ENCODE measurements around the gene NALCN. TPM values are rescaled to one million over a fixed set of nuclear protein-coding genes. Genes with fewer than 3 reads are reported as not detected.

Gene NALCN
- total and polyA plus RNA-seq, 2 of the 8 experiments (the other 6 are each of a cell fraction or from before 2014, with no cell fraction given): 0.26 to 0.54 TPM

DNA sequence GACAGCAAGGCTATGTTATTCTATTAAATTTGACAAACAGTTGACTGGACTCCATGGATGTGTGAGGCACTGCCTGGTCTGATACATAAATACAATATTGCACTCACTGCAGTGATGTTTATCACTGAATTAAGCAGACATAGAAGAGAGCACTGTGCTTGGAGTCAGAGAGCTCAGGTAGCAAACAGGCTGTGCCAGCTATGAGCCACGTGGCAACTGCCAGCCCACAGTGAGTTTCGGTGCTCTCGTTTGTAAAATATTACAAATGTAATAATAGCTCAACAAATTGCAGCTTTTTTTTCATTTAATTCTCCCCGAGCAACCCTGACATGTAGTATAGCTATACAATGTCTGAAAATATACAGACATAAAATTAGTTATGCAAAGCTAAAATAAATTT, 237.3 kb downstream of the NALCN start:
- no peak for FAIRE-seq
- Histone ChIP-seq H3K18ac (ENCODE audit: extremely low read depth, low read length) (no peak overlapping the region), H3K79me2 (ENCODE audit: control insufficient read depth in 1 of 2, insufficient read depth in 2 of 2, low read length in 2 of 2) (no peaks in the 10 kb centered on the region), H3K14ac (ENCODE audit: insufficient read length) (no peak overlapping the region), H3K4me1 (replicated peaks in 1 of 4; ENCODE audit: control insufficient read depth in 3 of 4, insufficient read depth in 4 of 4, low read length in 3 of 4) (no peaks in the 10 kb centered on the region), H4K8ac (ENCODE audit: extremely low read depth, insufficient read depth, low read length) (no peak overlapping the region), H3K4me3 (ENCODE audit: extremely low read depth in 1 of 4, insufficient read depth in 2 of 4, low read depth in 3 of 4, low read length in 4 of 4) (no peak overlapping the region), H3K9me3 (ENCODE audit: insufficient read depth in 2 of 2, low read depth in 1 of 2, low read length in 1 of 2) (no peaks in the 10 kb centered on the region), H4K20me1 (replicated peaks in 1 of 2; ENCODE audit: control insufficient read depth in 1 of 2, insufficient read depth in 2 of 2, low read length in 2 of 2) (no peaks in the 10 kb centered on the region), H4K5ac (ENCODE audit: insufficient read length, low read depth, low read length) (no peak overlapping the region), H3K27ac (ENCODE audit: low read depth, low read length) (no peak overlapping the region), H2AFZ (ENCODE audit: low read length) (no peak overlapping the region), H3K4me2 (ENCODE audit: insufficient read depth in 1 of 2, low read depth in 2 of 2, low read length in 2 of 2) (no peak overlapping the region), H3K9ac (replicated peaks in 1 of 4; ENCODE audit: extremely low read depth in 1 of 4, low read depth in 3 of 4, low read length in 3 of 4) (no peak overlapping the region), H2BK120ac (replicated peaks; ENCODE audit: low read depth, low read length) (no peak overlapping the region), H3K36me3 (ENCODE audit: control insufficient read depth in 2 of 4, insufficient read depth in 4 of 4, low read length in 3 of 4) (no peaks in the 10 kb centered on the region), H3K4ac (replicated peaks; ENCODE audit: insufficient read length, low read depth, low read length) (no peak overlapping the region), H2BK20ac (ENCODE audit: low read length) (no peak overlapping the region), H3K23me2 (ENCODE audit: low read depth, low read length) (no peaks in the 10 kb centered on the region), H3K56ac (replicated peaks; ENCODE audit: insufficient read length, low read depth, low read length) (no peak overlapping the region), H4K91ac (replicated peaks; ENCODE audit: insufficient read length, low read length) (no peak overlapping the region), H2BK15ac (ENCODE audit: low read length) (no peak overlapping the region), H2BK5ac (ENCODE audit: low read depth, low read length) (no peak overlapping the region), H2BK12ac (ENCODE audit: low read depth, low read length) (no peak overlapping the region), H3K79me1 (ENCODE audit: low read depth, low read length) (no peaks in the 10 kb centered on the region), H2AK5ac (ENCODE audit: low read depth, low read length) (no peak overlapping the region), H3K27me3 (replicated peaks in 1 of 4; ENCODE audit: control insufficient read depth in 3 of 4, extremely low read depth in 1 of 4, insufficient read depth in 3 of 4, low read length in 3 of 4) (no peaks in the 10 kb centered on the region), H3K23ac (ENCODE audit: insufficient read length) (no peak overlapping the region)
- POLR2A ChIA-PET (ENCODE audit: partially characterized antibody): no interaction called here
- 93% methylated on average over 4 of the region's 4 CpGs; no CpG with 5 or more reads in 1 of the 2 experiments for WGBS, 2 experiments (ENCODE audit: extremely low coverage in 1 of 2, insufficient coverage in 1 of 2, insufficient read length in 1 of 2, insufficient replicate concordance in 2 of 2, low coverage in 1 of 2, low lambda C conversion rate in 2 of 2, missing lambda C conversion rate in 1 of 2)
- DNase-seq (ENCODE audit: low read depth in 1 of 2, low spot score in 2 of 2): no peak
- CTCF ChIA-PET (ENCODE audit: partially characterized antibody): interaction anchor here (6.6 kb wide), 1 partner anchor 23 kb away, joined by 31 read pairs; no protein-coding TSS in a partner anchor

All from H1 (cell line).